Measurements from ENCODE around the gene TRPM2. TPM values are rescaled to one million over a fixed set of nuclear protein-coding genes. Genes with fewer than 3 reads are reported as not detected.

TRPM2 gene
- total and polyA plus RNA-seq, 2 of the 4 experiments (the other 2 are of a cell fraction): not detected

GRCh38 chr21:44365967-44366585, 12.7 kb downstream of the TRPM2 start:
- Histone ChIP-seq H3K4me2 (ENCODE audit: low read depth, low read length) (no peak overlapping the region), H2BK15ac (ENCODE audit: low read depth, low read length) (no peak overlapping the region), H2AFZ (replicated peaks; ENCODE audit: low read length, poor library complexity) (no peak overlapping the region), H3K4me1 (ENCODE audit: control insufficient read depth, insufficient read depth, low read length) (no peaks in the 10 kb centered on the region), H3K27ac (ENCODE audit: insufficient read depth, low read length) (no peak overlapping the region), H2BK120ac (ENCODE audit: low read depth, low read length) (no peak overlapping the region), H3K36me3 (ENCODE audit: control insufficient read depth, insufficient read depth, low read length) (no peaks in the 10 kb centered on the region), H3K18ac (ENCODE audit: low read depth, low read length) (no peak overlapping the region), H2BK5ac (ENCODE audit: low read depth, low read length, poor library complexity, severe bottlenecking) (no peak overlapping the region), H3K79me1 (ENCODE audit: low read depth in 1 of 2, low read length in 2 of 2) (no peaks in the 10 kb centered on the region), H3K14ac (replicated peaks; ENCODE audit: low read depth, low read length) (no peak overlapping the region), H2AK9ac (replicated peaks; ENCODE audit: low read depth, low read length, poor library complexity) (no peak overlapping the region), H4K5ac (ENCODE audit: low read depth, low read length) (no peak overlapping the region), H2BK20ac (ENCODE audit: low read depth, low read length) (no peak overlapping the region), H4K20me1 (ENCODE audit: insufficient read depth, low read length) (no peaks in the 10 kb centered on the region), H4K91ac (ENCODE audit: insufficient read depth, low read depth, low read length) (no peak overlapping the region), H3K27me3 (ENCODE audit: control insufficient read depth, insufficient read depth, low read length) (peaks cover 3% of the 10 kb centered on the region; the same call in 1 of the 2 replicates), H3K56ac (ENCODE audit: extremely low read depth, insufficient read depth, low read length) (no peak overlapping the region), H3K9me3 (ENCODE audit: control insufficient read depth, insufficient read depth, low read length) (peaks cover 6% of the 10 kb centered on the region), H3K9ac (ENCODE audit: low read depth, low read length) (no peak overlapping the region), H3K4me3 (ENCODE audit: insufficient read depth, low read depth, low read length) (no peak overlapping the region), H4K8ac (ENCODE audit: low read depth in 2 of 2, low read length in 2 of 2) (no peak overlapping the region), H3K23ac (ENCODE audit: low read depth, low read length) (no peak overlapping the region), H3K9me1 (ENCODE audit: insufficient read depth, low read length) (no peaks in the 10 kb centered on the region), H2AK5ac (ENCODE audit: low read depth, low read length) (no peak overlapping the region), H3K4ac (ENCODE audit: low read depth, low read length) (no peak overlapping the region)
- intact Hi-C loops (cut with micrococcal nuclease): no loop called here
- dilution Hi-C loops (cut with HindIII; ENCODE audit: low sequenced_read_pairs, unreplicated experiment): no loop called here
- 74% methylated on average over 18 of the region's 22 CpGs; no CpG with 5 or more reads in 1 of the 2 experiments for WGBS, 2 experiments (ENCODE audit: extremely low coverage in 2 of 2, insufficient read length in 1 of 2)
- ATAC-seq (ENCODE audit: low read depth) (no peak), DNase-seq (no peak)
- CTCF ChIA-PET: no interaction called here
- TF ChIP-seq MAFK (IDR thresholded peaks at IDR 0.05; ENCODE audit: low read depth, low read length) (no peak), POLR2A (IDR thresholded peaks at IDR 0.05; ENCODE audit: low read depth, low read length) (no peak), SMC3 (IDR thresholded peaks at IDR 0.05; ENCODE audit: low read depth, low read length) (no peak), RCOR1 (IDR thresholded peaks at IDR 0.05; ENCODE audit: insufficient replicate concordance, low read length) (no peak), ELK1 (IDR thresholded peaks at IDR 0.05; ENCODE audit: borderline replicate concordance, low read depth, low read length) (no peak), CTCF (conservative IDR thresholded peaks at IDR 0.05; ENCODE audit: low read depth, low read length) (no peak), CEBPB (IDR thresholded peaks at IDR 0.05; ENCODE audit: low read depth, low read length) (no peak), MAZ (IDR thresholded peaks at IDR 0.05; ENCODE audit: borderline replicate concordance, low read depth, low read length) (no peak), CHD1 (IDR thresholded peaks at IDR 0.05; ENCODE audit: low read depth, low read length) (no peak), RFX5 (IDR thresholded peaks at IDR 0.05; ENCODE audit: low read depth, low read length) (no peak), RAD21 (IDR thresholded peaks at IDR 0.05; ENCODE audit: low read length) (no peak), NFE2L2 (IDR thresholded peaks at IDR 0.05; ENCODE audit: low read depth, low read length) (no peak), MXI1 (IDR thresholded peaks at IDR 0.05; ENCODE audit: borderline replicate concordance, low read depth, low read length) (no peak), FOS (IDR thresholded peaks at IDR 0.05; ENCODE audit: low read depth, low read length) (no peak), BHLHE40 (IDR thresholded peaks at IDR 0.05; ENCODE audit: low read depth, low read length) (no peak), USF2 (IDR thresholded peaks at IDR 0.05; ENCODE audit: low read depth, low read length) (no peak)
- no TSS peak for BruUV-seq (replicated peaks)
- POLR2A ChIA-PET (ENCODE audit: unreplicated experiment): no interaction called here
- in situ Hi-C loops (cut with MboI; ENCODE audit: low sequenced_read_pairs): no loop called here

All from IMR-90 (cell line).